Measurements from ENCODE around the gene SOX10. TPM values are rescaled to one million over a fixed set of nuclear protein-coding genes. Genes with fewer than 3 reads are reported as not detected.
A peak's percentile ranks its signal among the peaks of the same experiment; 100 is the strongest.
"Not testable (repeated sequence)": the region's sequence is repeated elsewhere in the genome, so short reads cannot be mapped to it uniquely, and the experiment has no call there.

The SOX10 gene
- total RNA-seq, 1 donor from 2014 or later: 5.9 TPM

DNA sequence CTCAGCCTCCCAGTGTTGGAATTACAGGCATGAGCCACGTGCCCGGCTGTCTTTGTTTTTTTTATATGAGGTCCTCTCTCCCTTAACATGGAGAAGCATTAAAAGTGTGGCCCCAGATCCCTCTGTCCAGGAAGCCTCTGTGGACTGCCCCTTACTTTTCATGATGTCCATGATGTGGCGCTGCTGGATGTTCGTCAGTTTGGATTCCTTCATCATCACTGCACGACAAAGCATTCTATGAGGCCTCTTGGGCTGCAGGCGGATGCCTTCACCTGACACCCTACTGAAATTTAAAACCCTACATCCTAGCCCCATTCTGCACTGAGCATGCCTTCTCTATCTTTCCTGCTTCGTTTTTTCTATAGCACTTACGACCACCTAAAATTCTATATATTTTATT, 33.0 kb downstream of the SOX10 start:
- TF ChIP-seq, protein P1, sequence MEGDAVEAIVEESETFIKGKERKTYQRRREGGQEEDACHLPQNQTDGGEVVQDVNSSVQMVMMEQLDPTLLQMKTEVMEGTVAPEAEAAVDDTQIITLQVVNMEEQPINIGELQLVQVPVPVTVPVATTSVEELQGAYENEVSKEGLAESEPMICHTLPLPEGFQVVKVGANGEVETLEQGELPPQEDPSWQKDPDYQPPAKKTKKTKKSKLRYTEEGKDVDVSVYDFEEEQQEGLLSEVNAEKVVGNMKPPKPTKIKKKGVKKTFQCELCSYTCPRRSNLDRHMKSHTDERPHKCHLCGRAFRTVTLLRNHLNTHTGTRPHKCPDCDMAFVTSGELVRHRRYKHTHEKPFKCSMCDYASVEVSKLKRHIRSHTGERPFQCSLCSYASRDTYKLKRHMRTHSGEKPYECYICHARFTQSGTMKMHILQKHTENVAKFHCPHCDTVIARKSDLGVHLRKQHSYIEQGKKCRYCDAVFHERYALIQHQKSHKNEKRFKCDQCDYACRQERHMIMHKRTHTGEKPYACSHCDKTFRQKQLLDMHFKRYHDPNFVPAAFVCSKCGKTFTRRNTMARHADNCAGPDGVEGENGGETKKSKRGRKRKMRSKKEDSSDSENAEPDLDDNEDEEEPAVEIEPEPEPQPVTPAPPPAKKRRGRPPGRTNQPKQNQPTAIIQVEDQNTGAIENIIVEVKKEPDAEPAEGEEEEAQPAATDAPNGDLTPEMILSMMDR (conservative IDR thresholded peaks at IDR 0.05): no peak
- Mint-ChIP-seq H3K4me3 (peak overlapping the region; percentile 69), H3K36me3 (peaks cover 5% of the 10 kb centered on the region), H3K4me1 (ENCODE audit: unreplicated experiment) (peaks cover 28% of the 10 kb centered on the region), H3K27ac (peak overlapping the region; percentile 72), H3K9me3 (no peaks in the 10 kb centered on the region), H3K27me3 (peaks cover 4% of the 10 kb centered on the region)
- no peak for DNase-seq (ENCODE audit: extremely low spot score, unreplicated experiment)

DNA sequence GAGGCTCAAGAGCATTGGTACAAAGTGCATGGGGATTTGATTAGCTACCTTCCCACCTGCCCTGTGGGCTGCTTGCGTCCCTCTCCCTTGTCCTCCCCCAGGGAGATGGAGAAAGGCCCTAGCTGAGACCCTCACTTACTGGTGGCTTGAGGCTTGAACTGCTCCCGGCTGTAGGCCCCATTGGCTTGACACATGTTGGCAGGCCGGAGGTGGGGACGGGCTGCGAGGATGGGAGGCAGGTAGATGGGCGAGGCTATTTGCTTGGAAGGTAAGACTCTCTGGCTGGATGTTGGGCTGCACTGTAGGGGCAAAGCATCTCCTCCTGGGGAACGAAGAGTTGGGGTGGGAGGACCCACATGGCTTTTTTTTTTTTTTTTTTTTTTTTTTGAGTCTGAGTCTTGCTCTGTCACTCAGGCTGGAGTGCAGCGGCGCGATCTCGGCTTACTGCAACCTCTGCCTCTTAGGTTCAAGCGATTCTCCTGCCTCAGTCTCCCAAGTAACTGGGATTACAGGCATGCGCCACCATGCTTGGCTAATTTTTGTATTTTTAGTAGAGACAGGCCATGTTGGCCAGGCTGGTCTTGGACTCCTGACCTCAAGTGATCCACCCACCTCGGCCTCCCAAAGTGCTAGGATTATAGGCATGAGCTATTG, 37.1 kb downstream of the SOX10 start:
- H3K4me1 Mint-ChIP-seq (ENCODE audit: unreplicated experiment); H3K9me3 Mint-ChIP-seq; H3K27me3 Mint-ChIP-seq; H3K27ac Mint-ChIP-seq; DNase-seq (ENCODE audit: extremely low spot score, unreplicated experiment); H3K36me3 Mint-ChIP-seq; H3K4me3 Mint-ChIP-seq: not testable (repeated sequence)

DNA sequence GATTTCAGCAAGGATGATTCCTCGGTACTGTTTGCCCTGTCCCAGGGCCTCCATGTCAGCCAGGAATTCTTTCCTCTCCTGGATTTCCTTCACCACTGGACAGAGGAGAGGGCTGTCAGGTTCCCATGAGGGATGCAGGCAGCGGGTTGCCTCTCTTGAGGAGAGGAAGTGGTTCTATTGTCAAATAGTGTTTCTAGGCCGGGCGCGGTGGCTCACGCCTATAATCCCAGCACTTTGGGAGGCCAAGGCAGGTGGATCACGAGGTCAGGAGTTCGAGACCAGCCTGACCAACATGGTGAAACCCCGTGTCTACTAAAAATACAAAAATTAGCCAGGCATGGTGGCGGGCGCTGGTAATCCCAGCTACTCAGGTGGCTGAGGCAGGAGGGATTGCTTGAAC, 39.9 kb downstream of the SOX10 start:
- not testable (repeated sequence) for H3K27me3 Mint-ChIP-seq; DNase-seq (ENCODE audit: extremely low spot score, unreplicated experiment); H3K36me3 Mint-ChIP-seq; H3K27ac Mint-ChIP-seq; H3K4me3 Mint-ChIP-seq; H3K4me1 Mint-ChIP-seq (ENCODE audit: unreplicated experiment); H3K9me3 Mint-ChIP-seq

DNA sequence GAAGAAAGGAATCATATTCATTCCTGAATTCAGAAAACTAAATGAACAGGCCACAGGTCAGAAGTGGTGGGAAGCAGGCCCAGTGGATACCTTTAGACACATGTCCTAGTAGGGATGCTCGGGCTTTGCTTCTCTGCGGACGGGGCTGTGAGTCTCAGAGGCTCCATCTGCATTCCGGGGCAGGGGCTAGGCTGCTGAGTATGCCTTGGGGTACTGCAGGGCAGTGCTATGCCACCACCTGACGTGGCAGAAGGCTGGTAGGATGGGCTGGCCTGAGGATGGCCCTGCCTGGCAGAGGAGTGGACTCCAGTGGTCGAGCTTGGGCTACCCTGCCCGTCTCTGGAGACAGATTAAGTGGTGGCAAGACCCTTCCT, 40.5 kb downstream of the SOX10 start:
- Mint-ChIP-seq H3K4me1 (ENCODE audit: unreplicated experiment) (no peaks in the 10 kb centered on the region), H3K4me3 (no peak overlapping the region), H3K9me3 (no peaks in the 10 kb centered on the region), H3K27ac (no peak overlapping the region), H3K36me3 (peaks cover 8% of the 10 kb centered on the region), H3K27me3 (no peaks in the 10 kb centered on the region)
- TF ChIP-seq, protein P1 (conservative IDR thresholded peaks at IDR 0.05): no peak
- no peak for DNase-seq (ENCODE audit: extremely low spot score, unreplicated experiment)

DNA sequence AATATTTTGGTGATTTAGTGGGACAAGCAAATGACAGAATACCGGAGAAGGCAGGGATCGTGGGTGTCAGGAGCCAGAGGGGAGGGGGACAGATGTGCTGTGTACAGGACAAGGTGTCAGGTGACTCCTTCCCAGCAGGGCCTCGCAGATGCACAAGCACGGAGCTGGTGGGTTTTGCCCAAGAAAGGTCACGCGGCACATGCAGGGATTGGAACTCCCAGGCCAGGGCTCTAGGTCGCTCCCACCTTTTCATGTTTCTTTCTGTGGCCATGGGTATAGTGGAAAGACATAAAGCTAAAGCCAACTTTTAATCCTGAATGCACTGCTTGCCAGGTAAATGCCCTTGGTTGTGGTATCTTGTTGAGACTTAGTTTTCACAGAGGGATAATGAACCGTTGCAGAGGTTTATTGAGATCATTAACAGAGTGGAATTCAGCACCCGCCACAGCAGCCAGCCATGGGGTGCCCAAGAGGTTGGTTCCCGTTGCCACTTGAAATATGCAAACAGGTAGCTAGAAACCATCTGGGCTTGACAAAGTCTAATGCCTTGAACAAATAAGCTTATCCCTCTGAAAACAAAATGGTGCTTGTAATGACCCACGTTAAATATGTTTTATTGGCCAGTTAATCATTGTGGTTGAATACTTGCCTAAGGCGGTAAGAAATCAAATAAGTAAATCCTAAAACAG, 41.1 kb downstream of the SOX10 start:
- DNase-seq (ENCODE audit: extremely low spot score, unreplicated experiment): no peak
- H3K4me3 Mint-ChIP-seq: no peak overlapping the region
- H3K9me3 Mint-ChIP-seq: no peaks in the 10 kb centered on the region
- H3K27ac Mint-ChIP-seq: no peak overlapping the region
- H3K27me3 Mint-ChIP-seq: no peaks in the 10 kb centered on the region
- H3K4me1 Mint-ChIP-seq (ENCODE audit: unreplicated experiment): no peaks in the 10 kb centered on the region
- H3K36me3 Mint-ChIP-seq: peaks cover 8% of the 10 kb centered on the region
- TF ChIP-seq, protein P1 (conservative IDR thresholded peaks at IDR 0.05): no peak

DNA sequence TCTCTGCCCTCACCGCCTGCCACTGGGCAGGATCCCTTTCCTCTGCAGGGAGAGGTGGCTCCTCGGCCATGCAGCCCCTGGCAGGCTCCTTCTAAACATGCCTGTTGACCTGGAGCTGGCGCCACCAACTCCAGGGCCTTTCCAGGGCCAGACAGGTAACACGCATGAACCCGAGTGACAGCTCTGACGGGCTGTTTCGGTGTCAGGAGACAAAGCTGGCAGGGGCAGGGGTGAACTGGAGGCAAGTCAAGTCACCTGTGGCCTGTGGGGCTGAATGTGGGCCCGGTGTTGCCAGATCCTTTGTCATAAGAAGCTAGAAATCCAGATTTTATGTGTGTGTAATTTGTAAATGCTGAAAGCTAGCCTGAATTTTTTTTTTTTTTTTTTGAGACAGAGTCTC, 42.2 kb downstream of the SOX10 start:
- Mint-ChIP-seq H3K9me3 (no peaks in the 10 kb centered on the region), H3K4me3 (no peak overlapping the region), H3K36me3 (peaks cover 12% of the 10 kb centered on the region), H3K4me1 (ENCODE audit: unreplicated experiment) (no peaks in the 10 kb centered on the region), H3K27me3 (no peaks in the 10 kb centered on the region), H3K27ac (no peak overlapping the region)
- TF ChIP-seq, protein P1 (conservative IDR thresholded peaks at IDR 0.05): no peak
- no peak for DNase-seq (ENCODE audit: extremely low spot score, unreplicated experiment)
